ENCODE measurements around the gene ANGPTL4. TPM values are rescaled to one million over a fixed set of nuclear protein-coding genes. Genes with fewer than 3 reads are reported as not detected.

Gene ANGPTL4
- polyA plus RNA-seq, 2 of the 4 experiments (the other 2 are of a cell fraction): 12.3 to 30.8 TPM

- Histone ChIP-seq H3K27ac (peak overlapping the region; percentile 51 to 79; a peak in 5 of 6 replicates), H3K9me3 (no peaks in the 10 kb centered on the region), H3K4me3 (peak overlapping the region; percentile 25; the same call in 1 of the 3 replicates), H3K4me1 (peaks cover 43% of the 10 kb centered on the region), H3K4me2 (peak overlapping the region; percentile 85)
- WGBS (ENCODE audit: missing lambda C conversion rate): 26% methylated on average over 20 of the region's 23 CpGs
- CTCF ChIA-PET: interaction anchor here (0.6 to 2.4 kb wide), 5 partner anchors 10 to 31 kb away, joined by 3 to 17 read pairs (median 3); no protein-coding TSS in a partner anchor
- FAIRE-seq (no peak), DNase-seq (ENCODE audit: low read depth in 1 of 2, low spot score in 1 of 2) (peak in 1 of 2 experiments; percentile 79), ATAC-seq (peak in 1 of 2 experiments; percentile 18; a peak in 3 of 6 replicates)
- POLR2A ChIA-PET: interaction anchor here (0.6 to 0.7 kb wide), 3 partner anchors 9 to 1753 kb away, joined by 5 read pairs; partner anchors contain the start of gene RAB11B
- TF ChIP-seq EP300 (IDR thresholded peaks at IDR 0.05): no peak
- 0 out of 2 replicates have a peak, but pooled peaks have one; percentile 38 for TF ChIP-seq MAX (IDR thresholded peaks at IDR 0.05)
- 0 out of 2 replicates have a peak, but pooled peaks have one; percentile 26 for TF ChIP-seq ATOH8 (CRISPR knock-in tag; IDR thresholded peaks at IDR 0.05; ENCODE audit: low read depth)
- TF ChIP-seq TFCP2L1 (CRISPR knock-in tag; IDR thresholded peaks at IDR 0.05): no peak
- no peak for TF ChIP-seq HOXB13 (CRISPR knock-in tag; IDR thresholded peaks at IDR 0.05; ENCODE audit: low read depth)
- TF ChIP-seq SMC3 (IDR thresholded peaks at IDR 0.05): no peak
- TF ChIP-seq CHD4 (IDR thresholded peaks at IDR 0.05; ENCODE audit: borderline replicate concordance): no peak
- no peak for TF ChIP-seq HOXA7 (CRISPR knock-in tag; IDR thresholded peaks at IDR 0.05)
- no peak for TF ChIP-seq CHD2 (IDR thresholded peaks at IDR 0.05; ENCODE audit: low read length, partially characterized antibody)
- TF ChIP-seq RAD21 (conservative IDR thresholded peaks at IDR 0.05 in 1 of 2, IDR thresholded peaks at IDR 0.05 in 1 of 2): no peak
- TF ChIP-seq CBX8 (IDR thresholded peaks at IDR 0.05): no peak
- TF ChIP-seq POLR2AphosphoS2 (conservative IDR thresholded peaks at IDR 0.05; ENCODE audit: low read length): no peak
- no peak for TF ChIP-seq ZFP36 (IDR thresholded peaks at IDR 0.05; ENCODE audit: borderline replicate concordance, partially characterized antibody)
- no peak for TF ChIP-seq FOSB (CRISPR knock-in tag; IDR thresholded peaks at IDR 0.05)
- peak; percentile 53; the same call in 1 of the 2 replicates for TF ChIP-seq PBX3 (IDR thresholded peaks at IDR 0.05)
- TF ChIP-seq ZSCAN20 (CRISPR knock-in tag; IDR thresholded peaks at IDR 0.05): no peak
- TF ChIP-seq CBX2 (IDR thresholded peaks at IDR 0.05; ENCODE audit: borderline replicate concordance, low read depth): no peak
- TF ChIP-seq ELK1 (IDR thresholded peaks at IDR 0.05; ENCODE audit: low read depth, low read length): no peak
- TF ChIP-seq JUN (IDR thresholded peaks at IDR 0.05): 0 out of 5 replicates have a peak, but pooled peaks of 1 of the 2 experiments have one; percentile 35
- TF ChIP-seq CTCF (IDR thresholded peaks at IDR 0.05): no peak
- TF ChIP-seq RNF2 (IDR thresholded peaks at IDR 0.05; ENCODE audit: borderline replicate concordance, low read depth): no peak
- TF ChIP-seq NPAS2 (CRISPR knock-in tag; IDR thresholded peaks at IDR 0.05; ENCODE audit: borderline replicate concordance): no peak
- no peak for TF ChIP-seq E2F6 (IDR thresholded peaks at IDR 0.05; ENCODE audit: borderline replicate concordance, low read depth)
- TF ChIP-seq GATA3 (IDR thresholded peaks at IDR 0.05; ENCODE audit: borderline replicate concordance): peak; percentile 45; the same call in 1 of the 2 replicates
- TF ChIP-seq REST (IDR thresholded peaks at IDR 0.05): no peak
- no peak for TF ChIP-seq HOXB5 (CRISPR knock-in tag; IDR thresholded peaks at IDR 0.05)
- TF ChIP-seq NFE2L2 (conservative IDR thresholded peaks at IDR 0.05; ENCODE audit: low read length): no peak
- TF ChIP-seq ESRRA (IDR thresholded peaks at IDR 0.05; ENCODE audit: borderline replicate concordance, low read length): no peak
- TF ChIP-seq FOSL2 (IDR thresholded peaks at IDR 0.05): no peak
- no peak for TF ChIP-seq FOSL2 (CRISPR knock-in tag; IDR thresholded peaks at IDR 0.05)
- no peak for TF ChIP-seq MAFK (IDR thresholded peaks at IDR 0.05; ENCODE audit: partially characterized antibody)
Observed at GRCh38 chr19:8367327-8368001, 3.5 kb downstream of the ANGPTL4 start.

All from A549 (cell line).